Measurements from ENCODE around the gene PPP2R3B.

The PPP2R3B gene

DNA sequence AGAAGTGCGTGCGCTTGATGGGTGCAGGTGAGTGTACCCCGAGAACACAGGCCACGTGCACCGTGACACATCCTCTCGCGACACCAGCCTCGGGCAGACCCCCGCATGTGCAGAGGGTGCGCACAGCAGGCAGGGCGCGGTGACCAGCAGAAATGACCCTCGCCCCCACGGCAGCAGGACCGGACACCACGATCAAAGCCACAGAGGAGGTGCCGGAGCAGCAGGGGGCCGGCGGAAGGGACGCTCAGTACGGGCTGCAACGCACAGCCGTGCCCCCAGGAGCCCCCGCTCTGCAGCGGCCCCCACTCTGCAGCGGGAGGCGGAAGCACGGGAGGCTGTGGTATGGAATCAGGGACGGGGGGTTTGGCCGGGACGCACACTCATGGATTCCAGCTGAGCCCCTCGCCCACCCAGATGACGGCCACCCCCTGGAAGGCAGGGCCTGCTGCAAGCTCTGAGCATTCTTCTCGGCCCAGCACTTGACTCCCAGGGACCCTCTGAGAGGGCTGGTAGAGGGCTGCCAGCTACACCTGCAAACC is 17.1 kb downstream of the PPP2R3B start:
- no peak for DNase-seq

DNA sequence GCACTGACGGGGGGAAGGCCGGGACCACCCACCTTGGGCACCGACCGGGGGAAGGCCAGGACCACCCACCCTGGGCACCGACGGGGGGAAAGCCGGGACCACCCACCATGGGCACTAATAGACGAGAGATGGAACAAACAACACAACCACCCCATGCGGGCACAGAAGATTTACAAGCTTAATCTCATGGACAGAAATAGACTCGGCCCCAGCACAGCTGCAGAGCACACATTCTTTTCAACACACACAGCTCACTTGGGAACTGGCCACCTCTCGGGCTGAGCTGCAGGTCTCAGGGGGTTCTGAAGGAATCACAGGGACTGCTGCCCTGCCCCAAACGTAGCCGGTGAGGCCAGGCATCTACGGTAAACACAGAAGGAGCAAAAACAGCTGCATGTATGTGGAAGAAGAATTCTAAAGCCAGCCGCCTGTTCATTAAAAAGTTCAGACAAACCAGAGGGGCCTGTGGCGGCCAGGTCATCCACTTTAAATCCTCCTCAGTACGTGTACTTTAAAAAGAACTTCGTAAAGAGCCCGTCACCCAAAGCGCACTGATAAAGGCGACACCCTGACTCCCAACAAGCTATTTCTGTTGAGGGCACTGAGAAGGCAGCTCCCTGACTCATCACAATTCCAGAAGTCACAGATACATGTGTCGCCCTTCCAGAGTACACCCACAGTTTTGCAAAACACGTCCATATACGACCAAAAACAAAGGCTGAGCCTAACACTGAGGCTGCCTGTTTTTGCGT is 17.7 kb downstream of the PPP2R3B start:
- no peak for DNase-seq

DNA sequence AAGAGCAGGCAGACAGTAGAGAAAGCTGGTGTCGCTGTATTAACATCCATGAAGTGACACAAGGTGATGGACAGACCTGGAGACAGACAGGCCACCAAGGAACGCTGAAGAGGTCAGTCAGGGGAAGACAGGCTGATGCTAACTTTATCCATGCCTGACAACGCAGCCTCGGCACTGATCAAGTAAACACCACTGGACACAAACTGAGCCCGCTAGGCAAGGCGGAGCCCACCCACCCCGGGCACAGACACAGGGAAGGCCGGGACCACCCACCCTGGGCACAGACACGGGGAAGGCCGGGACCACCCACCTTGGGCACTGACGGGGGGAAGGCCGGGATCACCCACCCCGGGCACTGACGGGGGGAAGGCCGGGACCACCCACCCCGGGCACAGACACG is 18.8 kb downstream of the PPP2R3B start:
- no peak for DNase-seq

GRCh38 chrX:367349-367748 is 19.4 kb downstream of the PPP2R3B start:
- DNase-seq = no peak

DNA sequence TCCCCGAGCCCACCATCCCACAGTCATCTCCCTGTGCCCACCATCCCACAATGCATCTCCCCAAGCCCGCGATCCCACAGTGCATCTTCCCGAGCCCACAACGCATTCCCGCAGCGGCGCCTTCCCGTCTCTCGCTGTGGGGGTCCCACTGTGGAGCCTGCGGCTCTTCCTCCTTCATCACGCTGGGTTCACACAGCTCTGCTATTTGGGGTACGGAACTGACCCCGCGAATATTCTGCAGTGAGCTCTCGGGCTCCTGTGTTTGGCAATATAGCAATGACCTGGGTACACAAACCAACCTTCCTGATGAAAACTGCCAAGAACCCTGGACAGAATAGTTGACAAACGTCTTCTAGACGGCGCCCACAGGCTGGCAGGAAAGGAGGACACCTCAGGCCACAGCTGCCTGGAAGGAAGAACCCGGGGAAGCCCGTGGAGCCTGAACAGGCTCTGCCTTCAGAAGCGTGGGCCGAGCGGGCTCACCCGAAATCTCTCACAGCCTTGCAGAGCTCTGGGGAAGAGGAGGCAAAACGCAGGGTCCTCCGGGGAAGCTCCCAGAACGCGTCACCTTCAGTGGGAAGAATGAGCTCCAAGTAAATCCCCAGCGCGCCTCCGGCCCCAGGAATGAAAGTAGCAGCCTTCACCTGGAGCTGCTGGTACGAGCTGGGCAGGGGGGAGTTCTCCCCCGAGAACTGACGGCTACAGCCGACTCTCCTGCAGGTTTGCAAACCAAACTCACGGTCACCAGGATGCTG is 22.9 kb downstream of the PPP2R3B start:
- DNase-seq = no peak

DNA sequence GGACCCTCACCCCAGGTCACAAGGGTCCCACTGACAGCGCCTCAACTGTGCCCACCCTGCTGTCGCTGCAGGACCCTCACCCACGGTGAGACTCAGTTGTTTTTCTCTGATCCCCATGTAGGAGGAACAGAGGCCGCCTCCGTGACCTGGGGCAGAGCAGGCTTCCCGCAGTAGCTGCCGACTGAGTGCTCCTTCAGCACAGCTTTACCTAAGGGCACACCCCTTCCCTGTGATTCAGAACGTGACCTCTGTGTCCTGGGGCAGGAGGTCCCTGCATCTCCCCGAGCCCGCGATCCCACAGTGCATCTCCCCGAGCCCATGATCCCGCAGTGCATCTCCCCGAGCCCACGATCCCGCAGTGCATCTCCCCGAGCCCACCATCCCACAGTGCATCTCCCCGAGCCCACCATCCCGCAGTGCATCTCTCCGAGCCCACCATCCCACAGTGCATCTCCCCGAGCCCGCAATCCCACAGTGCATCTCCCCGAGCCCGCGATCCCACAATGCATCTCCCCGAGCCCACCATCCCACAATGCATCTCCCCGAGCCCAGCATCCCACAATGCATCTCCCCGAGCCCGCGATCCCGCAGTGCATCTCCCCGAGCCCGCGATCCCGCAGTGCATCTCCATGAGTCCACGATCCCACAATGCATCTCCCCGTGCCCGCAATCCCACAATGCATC is 23.6 kb downstream of the PPP2R3B start:
- no peak for DNase-seq

GRCh38 chrX:362351-362750 is 24.4 kb downstream of the PPP2R3B start:
- DNase-seq = no peak

DNA sequence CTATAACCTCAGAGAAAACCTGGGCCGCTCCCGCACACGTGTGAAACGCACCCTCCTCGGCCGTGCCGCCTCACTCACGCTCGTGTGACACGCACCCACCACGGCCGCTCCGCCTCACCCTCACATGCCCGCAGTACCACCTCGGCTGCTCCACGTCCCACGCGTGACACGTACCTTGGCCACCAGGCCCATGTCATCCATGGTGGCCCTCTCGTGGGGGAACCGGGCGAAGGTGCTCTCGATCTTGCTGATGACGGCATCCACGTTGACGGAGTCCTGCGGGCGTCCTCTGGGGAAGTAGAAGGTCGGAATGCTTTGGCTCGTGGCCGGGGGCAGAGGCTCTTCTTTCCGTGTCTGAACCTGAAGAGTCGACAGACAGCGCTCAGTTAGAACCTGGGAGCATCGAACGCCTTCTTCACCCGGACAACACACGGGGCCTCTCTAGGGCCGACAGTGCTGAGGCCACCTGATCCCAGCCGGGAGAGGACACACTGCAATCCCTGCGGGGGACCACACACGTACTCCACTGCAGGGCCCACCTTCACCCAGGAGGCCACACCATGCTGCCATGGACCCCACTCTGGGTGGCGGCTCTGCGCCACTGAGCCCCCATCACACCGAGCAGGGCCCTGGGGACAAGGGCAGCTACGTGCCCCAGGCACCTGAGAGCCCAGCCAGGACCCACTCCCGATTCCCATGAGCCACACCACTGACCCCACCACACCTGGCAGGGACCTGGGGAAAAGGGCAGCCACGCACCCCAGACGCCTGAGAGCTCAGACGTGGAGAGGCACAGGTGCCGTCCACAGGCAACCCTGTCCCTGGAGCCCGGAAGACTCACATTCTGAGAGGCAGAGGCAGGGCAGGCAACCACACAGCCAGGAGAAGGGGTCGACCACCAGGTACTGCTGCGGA is 25.2 kb downstream of the PPP2R3B start:
- no peak for DNase-seq

- DNase-seq = no peak
These were observed 26.1 kb downstream of the PPP2R3B start for GRCh38 chrX:360496-361150.

GRCh38 chrX:358651-359143 is 28.0 kb downstream of the PPP2R3B start:
- DNase-seq = no peak

DNA sequence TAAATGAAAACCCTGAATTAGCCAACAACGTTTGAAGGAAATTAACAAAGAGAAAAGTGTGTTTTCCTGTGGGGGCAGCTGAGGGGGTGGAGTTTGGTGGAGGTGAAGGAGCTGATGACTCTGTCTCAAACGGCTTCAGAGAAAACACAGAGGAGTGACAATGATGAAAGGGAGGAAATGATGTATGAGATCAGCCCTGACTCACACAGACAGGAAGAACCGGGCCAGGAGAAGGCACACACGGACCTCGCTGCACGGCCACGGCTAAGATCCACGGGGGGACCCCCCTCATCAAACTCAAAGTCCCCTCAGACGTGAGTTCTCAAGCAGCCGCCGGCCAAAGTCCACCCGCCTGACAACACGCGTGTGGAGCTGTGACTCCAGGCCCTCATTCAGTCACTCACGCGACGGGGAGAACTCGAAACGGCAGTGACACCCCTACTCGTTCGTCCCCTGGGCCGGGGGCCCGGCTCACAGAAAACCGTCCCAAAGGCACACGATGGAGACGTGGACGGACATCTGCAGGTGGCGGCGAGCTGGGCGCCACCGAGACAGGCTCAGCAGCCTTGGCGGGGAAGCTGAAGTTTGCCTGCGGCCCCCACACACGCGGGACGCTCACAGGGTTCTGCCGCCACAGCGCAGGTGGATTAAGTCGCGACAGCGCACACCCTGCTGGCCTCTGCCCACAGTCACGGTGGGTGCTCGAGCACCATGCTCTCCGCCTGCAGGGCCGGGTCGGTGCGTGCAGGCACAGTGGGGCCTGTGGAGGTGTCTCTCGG is 28.8 kb downstream of the PPP2R3B start:
- no peak for DNase-seq

DNA sequence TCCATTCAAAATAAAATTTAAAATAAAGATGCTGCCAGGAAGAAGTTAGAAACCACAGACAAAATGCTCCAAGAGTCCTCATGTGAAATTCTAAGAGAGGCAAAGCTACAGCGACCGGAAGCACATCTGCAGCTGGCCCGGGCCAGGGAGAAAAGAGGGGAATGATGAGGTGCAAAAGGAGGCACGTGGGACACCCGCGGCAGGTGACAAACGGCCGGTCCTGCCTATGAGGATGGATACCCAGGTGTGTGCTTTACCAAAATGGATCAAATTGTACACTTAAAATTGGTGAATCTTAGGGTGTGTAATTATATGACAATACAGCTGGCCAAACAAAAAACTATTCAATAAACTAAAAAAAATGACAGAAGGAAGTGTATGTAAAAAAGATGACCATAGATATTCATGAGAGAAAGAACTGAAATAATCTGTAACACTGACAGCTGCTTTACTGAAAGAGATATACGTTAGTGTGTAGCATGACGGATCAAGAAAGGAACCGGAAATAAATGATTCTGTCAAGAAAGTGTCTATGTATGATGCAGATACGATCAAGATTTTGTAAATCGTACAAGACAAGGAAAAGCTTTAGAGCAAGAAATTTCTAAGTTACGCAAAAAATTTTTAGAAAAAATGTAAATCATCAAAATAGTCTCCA is 29.5 kb downstream of the PPP2R3B start:
- no peak for DNase-seq

DNA sequence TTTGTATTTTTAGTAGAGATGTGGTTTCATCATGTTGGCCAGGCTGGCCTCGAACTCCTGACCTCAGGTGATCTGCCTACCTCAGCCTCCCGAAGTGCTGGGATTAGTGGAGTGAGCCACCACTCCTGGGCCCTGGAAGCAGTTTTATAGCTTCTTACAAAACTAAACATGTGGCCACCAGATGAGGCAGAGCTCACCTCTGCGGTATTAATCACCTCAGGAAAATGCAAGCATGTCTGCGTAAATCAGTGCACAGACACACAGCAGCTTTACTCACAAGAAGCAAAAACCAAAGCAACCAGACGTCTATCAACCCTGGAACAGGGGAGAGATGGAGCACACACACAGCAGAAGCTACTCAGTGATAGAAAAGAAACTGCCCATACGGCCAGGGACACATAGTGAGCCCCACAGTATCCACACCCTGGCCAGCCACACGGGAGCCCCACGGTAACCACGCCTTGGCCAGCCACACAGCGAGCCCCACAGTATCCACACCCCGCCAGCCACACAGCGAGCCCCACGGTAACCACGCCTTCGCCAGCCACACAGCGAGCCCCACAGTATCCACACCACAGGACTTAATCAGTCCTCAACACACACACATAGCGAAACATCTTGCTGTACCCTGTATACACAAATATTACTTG is 30.2 kb downstream of the PPP2R3B start:
- no peak for DNase-seq

- DNase-seq = no peak
These were observed 31.2 kb downstream of the PPP2R3B start for GRCh38 chrX:355329-356050.

DNA sequence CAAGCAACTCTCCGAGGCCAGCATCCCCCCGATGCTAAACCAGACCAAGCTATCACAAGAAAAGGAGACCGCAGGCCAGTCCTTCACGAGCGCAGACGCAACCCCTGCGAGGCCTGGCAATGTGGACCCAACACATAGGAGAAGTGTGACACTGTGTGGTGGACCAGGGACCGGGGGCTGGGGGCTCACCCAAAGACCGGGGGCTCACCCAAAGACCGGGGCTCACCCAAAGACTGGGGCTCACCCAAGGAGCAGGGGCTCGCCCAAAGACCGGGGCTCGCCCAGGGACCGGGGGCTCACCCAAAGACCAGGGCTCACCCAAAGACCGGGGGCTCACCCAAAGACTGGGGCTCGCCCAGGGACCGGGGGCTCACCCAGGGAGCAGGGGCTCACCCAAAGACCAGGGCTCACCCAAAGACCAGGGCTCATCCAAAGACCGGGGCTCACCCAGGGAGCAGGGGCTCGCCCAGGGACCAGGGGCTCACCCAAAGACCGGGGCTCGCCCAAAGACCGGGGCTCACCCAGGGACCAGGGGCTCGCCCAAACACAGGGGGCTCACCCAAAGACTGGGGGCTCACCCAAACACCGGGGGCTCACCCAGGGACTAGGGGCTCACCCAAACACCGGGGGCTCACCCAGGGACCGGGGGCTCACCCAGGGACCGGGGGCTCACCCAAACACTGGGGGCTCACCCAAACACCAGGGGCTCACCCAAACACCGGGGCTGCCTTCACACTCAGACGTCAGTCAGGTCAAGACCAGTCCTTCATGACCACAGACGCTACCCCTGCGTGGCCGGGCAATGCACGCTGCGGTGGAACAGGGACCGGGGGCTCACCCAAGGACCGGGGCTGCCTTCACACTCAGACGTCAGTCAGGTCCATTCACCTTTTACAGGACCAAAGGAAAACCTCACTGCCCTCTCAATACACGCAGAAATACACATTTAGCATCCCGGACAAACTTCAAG is 32.9 kb downstream of the PPP2R3B start:
- no peak for DNase-seq

- no peak for DNase-seq
These were observed 34.0 kb downstream of the PPP2R3B start for GRCh38 chrX:352582-353314.

GRCh38 chrX:352181-352580 is 34.5 kb downstream of the PPP2R3B start:
- no peak for DNase-seq

Data from NCI-H1105 (cell line).